Ovary (tissue), 3 donors: ENCODE results near the gene IL17REL.

ENCODE experiments used
- EP300 ChIP-seq: sonication (generic); formaldehyde crosslinking; IDR thresholded peaks from one replicate; pipeline ENCODE4 v1.6.1; 2017; ENCODE audit warnings: antibody characterized with exemption
- POLR2A ChIP-seq: fragments of 450-650 bp; IDR thresholded peaks from one replicate; pipeline ENCODE4 v1.6.1; 2017; ENCODE audit warnings: antibody characterized with exemption, mild to moderate bottlenecking, moderate library complexity
- TF ChIP-seq, protein P1 (sequence below), 3 donors: fragments of 450-650 bp in 2 of 3; fragments of 200-600 bp in 1 of 3; IDR thresholded peaks; one replicate each; pipeline versions ENCODE4 v1.5.1 to v1.8.0; 2016 to 2022; ENCODE audit warnings: antibody characterized with exemption in 3 of 3, mild to moderate bottlenecking in 1 of 3
- donor health status: DM: no; HTN: no; CAD: no.

DNA sequence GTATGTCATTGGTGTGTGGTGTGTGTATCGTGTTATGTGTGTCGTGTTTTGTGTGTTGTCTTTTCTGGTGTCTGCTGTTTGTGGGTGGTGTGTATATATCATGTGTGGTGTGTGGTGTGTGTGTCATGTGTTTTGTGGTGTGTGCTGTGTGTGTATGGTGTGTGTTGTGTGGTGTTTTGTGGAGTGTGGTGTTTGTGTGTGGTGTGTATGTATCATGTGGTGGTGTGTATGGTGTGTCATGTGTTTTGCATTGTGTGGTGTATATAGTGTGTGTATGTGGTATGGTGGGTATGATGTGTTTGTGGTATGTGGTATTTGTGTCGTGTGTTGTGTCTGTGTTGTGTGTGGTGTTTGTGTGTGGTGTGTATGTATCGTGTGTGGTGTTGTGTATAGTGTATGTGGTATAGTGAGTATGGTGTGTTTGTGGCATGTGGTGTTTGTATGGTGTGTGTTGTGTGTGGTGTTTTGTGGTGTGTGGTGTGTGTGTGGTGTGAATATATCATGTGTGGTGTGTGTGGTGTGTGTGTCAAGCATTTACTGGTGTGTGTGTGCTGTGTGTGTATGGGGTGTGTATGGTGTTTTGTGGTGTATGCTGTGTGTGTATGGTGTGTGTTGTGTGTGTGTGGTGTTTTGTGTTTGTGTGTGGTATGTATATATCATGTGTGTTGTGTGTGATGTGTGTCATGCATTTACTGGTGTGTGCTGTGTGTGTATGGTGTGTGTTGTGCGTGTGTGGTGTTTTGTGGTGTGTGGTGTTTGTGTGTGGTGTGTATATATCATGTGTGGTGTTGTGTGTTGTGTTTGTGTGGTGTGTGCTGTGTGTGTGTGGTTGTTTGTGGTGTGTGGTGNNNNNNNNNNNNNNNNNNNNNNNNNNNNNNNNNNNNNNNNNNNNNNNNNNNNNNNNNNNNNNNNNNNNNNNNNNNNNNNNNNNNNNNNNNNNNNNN, 39.3 kb downstream of the IL17REL start:
- TF ChIP-seq, protein P1, sequence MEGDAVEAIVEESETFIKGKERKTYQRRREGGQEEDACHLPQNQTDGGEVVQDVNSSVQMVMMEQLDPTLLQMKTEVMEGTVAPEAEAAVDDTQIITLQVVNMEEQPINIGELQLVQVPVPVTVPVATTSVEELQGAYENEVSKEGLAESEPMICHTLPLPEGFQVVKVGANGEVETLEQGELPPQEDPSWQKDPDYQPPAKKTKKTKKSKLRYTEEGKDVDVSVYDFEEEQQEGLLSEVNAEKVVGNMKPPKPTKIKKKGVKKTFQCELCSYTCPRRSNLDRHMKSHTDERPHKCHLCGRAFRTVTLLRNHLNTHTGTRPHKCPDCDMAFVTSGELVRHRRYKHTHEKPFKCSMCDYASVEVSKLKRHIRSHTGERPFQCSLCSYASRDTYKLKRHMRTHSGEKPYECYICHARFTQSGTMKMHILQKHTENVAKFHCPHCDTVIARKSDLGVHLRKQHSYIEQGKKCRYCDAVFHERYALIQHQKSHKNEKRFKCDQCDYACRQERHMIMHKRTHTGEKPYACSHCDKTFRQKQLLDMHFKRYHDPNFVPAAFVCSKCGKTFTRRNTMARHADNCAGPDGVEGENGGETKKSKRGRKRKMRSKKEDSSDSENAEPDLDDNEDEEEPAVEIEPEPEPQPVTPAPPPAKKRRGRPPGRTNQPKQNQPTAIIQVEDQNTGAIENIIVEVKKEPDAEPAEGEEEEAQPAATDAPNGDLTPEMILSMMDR (IDR thresholded peaks at IDR 0.05) = no peak
- no peak for TF ChIP-seq POLR2A
- no peak for TF ChIP-seq EP300
